Measurements from ENCODE around the gene OMA1. TPM values are rescaled to one million over a fixed set of nuclear protein-coding genes. Genes with fewer than 3 reads are reported as not detected.

The OMA1 gene
- total and polyA plus RNA-seq, 7 donors, result 10.6 to 74.9 (median 34.3) TPM

DNA sequence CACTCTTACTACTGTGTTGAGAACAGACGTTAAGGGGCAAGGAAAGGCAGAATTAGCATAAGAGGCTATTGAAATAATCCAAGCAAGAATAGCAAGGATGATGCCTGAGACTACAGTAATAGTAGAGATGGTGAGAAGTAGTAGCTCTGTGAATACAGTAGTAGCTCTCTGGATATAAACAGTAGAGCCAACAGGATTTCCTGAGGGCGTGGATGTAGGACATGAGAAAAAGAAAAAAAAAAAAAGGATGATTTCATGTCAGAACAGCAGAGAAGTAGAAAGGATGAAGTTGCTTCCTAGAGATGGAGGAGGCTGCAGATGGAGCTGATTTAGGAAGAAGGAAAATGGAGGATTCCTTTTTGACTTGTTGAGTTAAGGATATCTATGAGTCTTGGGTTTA is 112.3 kb downstream of the OMA1 start:
- DNase-seq, result no peak
- Histone ChIP-seq H3K4me3 (no peak overlapping the region), H3K27me3 (no peaks in the 10 kb centered on the region), H3K4me1 (peaks cover 0 to 9% (median 1%) of the 10 kb centered on the region in 4 donors), H3K36me3 (no peaks in the 10 kb centered on the region), H3K27ac (no peak overlapping the region), H3K9me3 (no peaks in the 10 kb centered on the region)
- intact Hi-C loops (cut with DNase I), result no loop called here
- TF ChIP-seq POLR2A (IDR thresholded peaks at IDR 0.05), result no peak
- no peak for TF ChIP-seq POLR2AphosphoS5 (IDR thresholded peaks at IDR 0.05)
- TF ChIP-seq EP300 (IDR thresholded peaks at IDR 0.05), result no peak
- no peak for TF ChIP-seq CTCF (IDR thresholded peaks at IDR 0.05)
- 73 to 80% methylated on average over 2 of the region's 2 CpGs for WGBS, 2 donors

DNA sequence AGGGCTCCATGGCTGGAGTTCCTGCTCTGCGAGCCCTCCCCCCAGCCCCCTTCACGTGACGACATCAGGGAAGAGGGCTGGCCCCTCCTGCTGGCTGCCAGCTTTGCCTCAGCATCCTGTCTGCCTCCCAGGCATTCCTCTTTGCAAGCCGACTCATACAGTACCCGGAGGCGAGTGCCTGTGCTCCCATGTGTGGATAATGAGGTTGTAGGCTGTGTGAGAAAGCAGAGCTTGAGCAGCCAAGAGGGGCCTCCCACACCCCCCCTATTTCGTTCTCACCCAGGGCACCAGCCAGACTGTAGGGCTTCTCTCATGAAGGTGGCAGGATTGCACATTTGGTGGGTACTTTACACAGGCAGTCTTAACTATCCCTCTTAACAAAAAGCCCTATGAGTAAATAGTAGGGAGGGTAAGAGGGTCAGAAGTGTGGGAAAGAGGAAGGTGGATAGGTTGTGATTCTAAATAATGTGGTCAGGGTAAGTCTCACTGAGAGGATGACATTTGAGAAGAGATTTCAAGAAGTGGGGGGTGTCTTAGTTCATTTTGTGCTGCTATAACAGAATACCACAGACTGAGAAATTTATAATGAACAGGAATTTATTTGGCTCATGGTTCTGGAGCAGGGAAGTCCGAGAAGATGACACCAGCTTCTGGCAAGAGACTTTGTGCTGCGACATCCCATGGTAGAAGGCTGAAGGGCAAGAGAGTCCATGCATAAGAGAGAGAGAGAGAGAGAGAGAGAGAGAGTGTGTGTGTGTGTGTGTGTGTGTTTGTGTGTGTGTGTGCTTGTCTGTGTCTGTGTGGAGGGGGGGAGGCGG is 113.5 kb downstream of the OMA1 start:
- H3K27ac ChIP-seq, result no peak overlapping the region
- no peak overlapping the region for H3K4me3 ChIP-seq
- DNase-seq, result no peak
- H3K4me1 ChIP-seq, result peaks cover 0 to 9% (median 1%) of the 10 kb centered on the region in 4 donors
- H3K36me3 ChIP-seq, result no peaks in the 10 kb centered on the region
- TF ChIP-seq POLR2AphosphoS5 (IDR thresholded peaks at IDR 0.05) (no peak), POLR2A (IDR thresholded peaks at IDR 0.05) (no peak), CTCF (IDR thresholded peaks at IDR 0.05) (no peak), EP300 (IDR thresholded peaks at IDR 0.05) (no peak)
- 55 to 67% methylated on average over 10 of the region's 10 CpGs for whole genome bisulfite sequencing, 2 donors
- intact Hi-C loops (cut with DNase I), result no loop called here
- no peaks in the 10 kb centered on the region for H3K9me3 ChIP-seq
- H3K27me3 ChIP-seq, result no peaks in the 10 kb centered on the region

GRCh38 chr1:58431901-58432620 is 114.5 kb downstream of the OMA1 start:
- Histone ChIP-seq H3K4me3 (no peak overlapping the region), H3K27me3 (no peaks in the 10 kb centered on the region), H3K36me3 (peaks cover 0 to 4% (median 0%) of the 10 kb centered on the region in 4 donors), H3K27ac (no peak overlapping the region), H3K4me1 (peaks cover 0 to 9% (median 1%) of the 10 kb centered on the region in 4 donors), H3K9me3 (no peaks in the 10 kb centered on the region)
- intact Hi-C loops (cut with DNase I), result no loop called here
- TF ChIP-seq CTCF (IDR thresholded peaks at IDR 0.05) (no peak), EP300 (IDR thresholded peaks at IDR 0.05) (no peak), POLR2AphosphoS5 (IDR thresholded peaks at IDR 0.05) (no peak), POLR2A (IDR thresholded peaks at IDR 0.05) (no peak)
- DNase-seq, result no peak
- 89 to 94% methylated on average over 6 of the region's 6 CpGs for WGBS, 2 donors

Other genes starting within 250 kb of the OMA1 start
- under 1 TPM in 3 of 4 donors, not detected in 1; 0.54 to 0.71 (median 0.55) TPM for gene TACSTD2, start 30.5 kb upstream of the OMA1 start, total RNA-seq
- 1 to 10 TPM in 2 of 3 donors, not detected in 1; 1.2 to 1.9 TPM for gene TACSTD2, start 30.5 kb upstream of the OMA1 start, polyA plus RNA-seq
- 10 to 100 TPM; 18.1 to 47.1 (median 27.2) TPM for gene MYSM1, start 153.3 kb upstream of the OMA1 start, total RNA-seq
- gene MYSM1, start 153.3 kb upstream of the OMA1 start, polyA plus RNA-seq, result 10 to 100 TPM in 1 of 3 donors, 1 to 10 TPM in 2; 3.9 to 11.1 (median 6.0) TPM
- gene JUN, start 237.3 kb upstream of the OMA1 start, total RNA-seq, result 100 to 1,000 TPM in 3 of 4 donors, 10 to 100 TPM in 1; 52.4 to 233 (median 202) TPM
- gene JUN, start 237.3 kb upstream of the OMA1 start, polyA plus RNA-seq, result 100 to 1,000 TPM in 2 of 3 donors, 10 to 100 TPM in 1; 42.8 to 132 (median 112) TPM

Data from sigmoid colon (tissue), 7 donors.